ENCODE measurements around the gene NAT14. TPM values are rescaled to one million over a fixed set of nuclear protein-coding genes. Genes with fewer than 3 reads are reported as not detected.

Gene NAT14
- 14.7 TPM for total RNA-seq
- long read RNA-seq, partial matches to known transcripts = 0 of 7 reads
- long read RNA-seq, other reads (novel, unspliced or antisense) = 2 of 7 reads

DNA sequence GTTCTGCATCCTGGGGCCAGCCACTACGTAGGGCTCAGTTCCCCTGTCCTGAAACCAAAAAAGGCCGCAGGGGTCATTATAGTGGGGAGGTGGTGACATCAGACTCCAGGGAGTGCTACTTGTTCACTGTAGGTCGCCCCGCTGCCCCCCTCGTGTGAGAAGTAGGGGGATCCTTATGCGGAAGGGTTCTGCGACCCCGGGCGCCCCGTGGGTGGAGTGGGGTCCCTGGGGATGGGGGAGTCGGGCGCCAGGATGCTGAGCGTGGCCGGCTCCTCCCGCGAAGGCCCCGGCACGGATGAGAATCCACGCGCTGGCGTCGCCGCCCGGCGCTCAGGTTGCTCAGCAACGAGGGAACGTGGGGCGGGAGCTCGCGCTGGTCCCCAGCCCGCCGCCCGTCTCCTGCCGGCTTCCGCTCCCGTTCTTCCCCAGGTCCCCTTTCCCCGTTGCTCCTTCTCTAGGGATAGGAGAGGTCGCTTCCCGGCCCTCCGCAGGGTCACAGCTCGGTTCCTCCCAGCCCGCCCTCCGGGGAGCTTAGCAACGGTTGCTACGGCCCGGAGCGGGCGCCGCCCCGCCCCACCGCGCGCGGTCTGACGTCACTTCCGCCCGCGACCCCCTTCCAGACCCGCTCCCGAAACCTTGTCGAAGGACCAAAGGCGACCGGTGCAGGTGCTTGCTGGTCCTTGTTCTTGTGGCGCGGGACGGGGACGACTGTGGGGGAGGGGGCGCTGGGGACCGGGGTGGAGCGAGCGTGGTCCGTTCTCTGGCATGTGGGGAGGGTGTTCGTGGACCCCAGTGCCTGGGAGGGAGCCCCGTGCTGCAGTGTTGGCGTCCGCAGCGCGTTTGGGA, at the start of gene NAT14:
NAT14 (plus strand) TSS at position 596 of the 846 bp plus-strand sequence. CDS start 521 bp downstream, outside the sequence.
- Histone ChIP-seq H3K4me3 (peak within 1 kb of the TSS; percentile 55), H3K9me3 (no peaks in the 10 kb centered on the region), H3K36me3 (peaks cover 5% of the 10 kb centered on the region), H3K27ac (peak within 1 kb of the TSS; percentile 69), H3K4me1 (peaks cover 8% of the 10 kb centered on the region), H3K27me3 (no peaks in the 10 kb centered on the region)
- ATAC-seq (peak; percentile 53), DNase-seq (peak; percentile 81)
- TF ChIP-seq CTCF (IDR thresholded peaks at IDR 0.05) = no peak
- intact Hi-C loops (cut with DNase I) = no loop called here

- intact Hi-C loops (cut with DNase I) = no loop called here
- no peak for ATAC-seq
- H3K36me3 ChIP-seq = no peaks in the 10 kb centered on the region
- no peak for DNase-seq
- H3K27me3 ChIP-seq = peaks cover 52% of the 10 kb centered on the region
- no peak for TF ChIP-seq CTCF (IDR thresholded peaks at IDR 0.05)
- no peaks in the 10 kb centered on the region for H3K9me3 ChIP-seq
- H3K4me1 ChIP-seq = peaks cover 3% of the 10 kb centered on the region
- no peak overlapping the region for H3K4me3 ChIP-seq
- H3K27ac ChIP-seq = no peak overlapping the region
Measured at GRCh38 chr19:55436847-55437246, 48.1 kb upstream of the NAT14 start.

GRCh38 chr19:55437410-55437809, 47.6 kb upstream of the NAT14 start:
- no peak overlapping the region for H3K4me3 ChIP-seq
- peaks cover 50% of the 10 kb centered on the region for H3K27me3 ChIP-seq
- intact Hi-C loops (cut with DNase I) = no loop called here
- peaks cover 3% of the 10 kb centered on the region for H3K4me1 ChIP-seq
- peak; percentile 84 for ATAC-seq
- no peaks in the 10 kb centered on the region for H3K36me3 ChIP-seq
- no peak overlapping the region for H3K27ac ChIP-seq
- DNase-seq = peak; percentile 83
- TF ChIP-seq CTCF (IDR thresholded peaks at IDR 0.05) = no peak
- H3K9me3 ChIP-seq = no peaks in the 10 kb centered on the region

DNA sequence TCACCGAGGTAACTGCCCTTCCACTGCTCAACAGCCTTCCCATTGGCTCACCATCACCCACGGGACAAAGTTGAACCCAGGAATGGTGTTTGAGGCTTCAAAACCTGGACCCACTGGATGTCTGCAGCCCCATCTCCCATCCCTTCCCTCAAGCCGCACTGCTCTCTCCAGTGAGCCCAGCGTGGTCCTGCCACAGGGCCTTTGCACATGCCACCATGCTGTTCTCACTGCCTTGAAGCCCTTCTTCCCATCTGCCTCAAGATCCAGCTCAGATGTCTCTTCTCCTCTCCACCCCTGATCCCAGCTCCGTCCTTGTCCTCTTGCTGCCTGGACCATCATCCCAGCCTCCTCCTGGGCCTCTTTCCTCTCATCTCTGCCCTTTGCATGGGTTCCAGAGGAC, 45.9 kb upstream of the NAT14 start:
- no peaks in the 10 kb centered on the region for H3K36me3 ChIP-seq
- ATAC-seq (no peak), DNase-seq (no peak)
- intact Hi-C loops (cut with DNase I) = no loop called here
- no peaks in the 10 kb centered on the region for H3K9me3 ChIP-seq
- no peak overlapping the region for H3K27ac ChIP-seq
- peaks cover 3% of the 10 kb centered on the region for H3K4me1 ChIP-seq
- no peak overlapping the region for H3K4me3 ChIP-seq
- TF ChIP-seq CTCF (IDR thresholded peaks at IDR 0.05) = no peak
- peaks cover 42% of the 10 kb centered on the region for H3K27me3 ChIP-seq

DNA sequence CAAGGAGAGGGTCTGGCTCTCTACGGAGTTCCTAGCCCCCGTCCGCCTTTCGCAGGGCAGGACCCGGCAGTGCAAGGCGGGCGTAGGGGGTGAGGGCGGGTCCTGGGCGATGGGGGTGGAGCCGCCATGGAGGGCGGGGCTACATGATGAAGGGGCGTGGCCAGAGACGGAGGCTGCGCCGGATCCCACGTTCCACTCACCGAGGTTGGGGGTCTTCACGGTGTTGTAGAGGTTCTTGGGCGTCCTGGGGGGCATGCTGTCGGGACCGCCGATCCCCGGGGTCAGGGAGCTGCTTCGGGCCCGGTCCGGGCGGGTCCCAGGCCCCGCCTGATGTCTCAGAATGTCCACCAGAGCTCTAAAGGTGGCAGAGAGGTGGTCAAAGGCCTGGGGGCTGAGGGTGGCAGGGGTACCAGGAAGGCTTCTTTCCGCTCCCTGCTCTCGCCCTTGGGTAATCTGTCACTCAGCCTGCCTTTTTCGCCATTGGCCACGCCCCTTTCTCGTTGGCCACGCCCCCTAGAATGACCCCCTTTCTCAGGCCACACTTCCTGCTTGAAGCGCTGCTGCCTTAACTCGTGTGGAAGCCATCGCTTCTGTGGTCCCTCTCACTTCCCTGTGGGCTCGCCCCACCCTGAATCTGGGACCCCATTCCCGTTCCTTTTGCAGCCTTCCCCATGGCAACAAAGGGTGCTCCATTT, 44.4 kb upstream of the NAT14 start:
- TF ChIP-seq CTCF (IDR thresholded peaks at IDR 0.05) = no peak
- DNase-seq (no peak), ATAC-seq (no peak)
- intact Hi-C loops (cut with DNase I) = no loop called here
- Histone ChIP-seq H3K36me3 (no peaks in the 10 kb centered on the region), H3K4me1 (peaks cover 3% of the 10 kb centered on the region), H3K4me3 (no peak overlapping the region), H3K27ac (no peak overlapping the region), H3K9me3 (no peaks in the 10 kb centered on the region), H3K27me3 (peaks cover 56% of the 10 kb centered on the region)

Measured in upper lobe of right lung (tissue), 1 donor.